Measurements from ENCODE around the gene SLC30A2. TPM values are rescaled to one million over a fixed set of nuclear protein-coding genes. Genes with fewer than 3 reads are reported as not detected.
A peak's percentile ranks its signal among the peaks of the same experiment; 100 is the strongest.

Gene SLC30A2
- total and polyA plus RNA-seq, 9 of the 15 experiments (the other 6 are each of a cell fraction or from before 2014, with no cell fraction given): 0.01 to 0.18 (median 0.06) TPM; not detected in 3

GRCh38 chr1:26070296-26070962, 24.5 kb upstream of the SLC30A2 start (continued):
- no peak for TF ChIP-seq THAP12 (CRISPR knock-in tag; IDR thresholded peaks at IDR 0.05)
- TF ChIP-seq RBM34 (IDR thresholded peaks at IDR 0.05; ENCODE audit: borderline replicate concordance, insufficient read depth, low read length): no peak
- TF ChIP-seq WHSC1 (IDR thresholded peaks at IDR 0.05; ENCODE audit: low read length): no peak
- TF ChIP-seq TSC22D4 (tag; IDR thresholded peaks at IDR 0.05): no peak
- TF ChIP-seq TAF9B (IDR thresholded peaks at IDR 0.05; ENCODE audit: partially characterized antibody): no peak
- TF ChIP-seq SOX6 (IDR thresholded peaks at IDR 0.05): peak; percentile 99
- no peak; the same call in 1 of the 2 replicates for TF ChIP-seq HLTF (IDR thresholded peaks at IDR 0.05)
- TF ChIP-seq ZSCAN29 (IDR thresholded peaks at IDR 0.05): no peak
- TF ChIP-seq ZC3H11A (IDR thresholded peaks at IDR 0.05; ENCODE audit: low read depth, low read length): 0 out of 2 replicates have a peak, but pooled peaks have one; percentile 50
- no peak for TF ChIP-seq ZBTB5 (IDR thresholded peaks at IDR 0.05)
- TF ChIP-seq MLX (CRISPR knock-in tag; conservative IDR thresholded peaks at IDR 0.05): no peak
- no peak for TF ChIP-seq CHD1 (IDR thresholded peaks at IDR 0.05; ENCODE audit: low read length)
- TF ChIP-seq FIP1L1 (IDR thresholded peaks at IDR 0.05; ENCODE audit: low read depth, low read length, poor library complexity, severe bottlenecking): no peak
- TF ChIP-seq ZNF512 (tag; IDR thresholded peaks at IDR 0.05): no peak
- 0 out of 2 replicates have a peak, but pooled peaks have one; percentile 3 for TF ChIP-seq IFI16 (CRISPR knock-in tag; IDR thresholded peaks at IDR 0.05)
- TF ChIP-seq GABPB1 (CRISPR knock-in tag; IDR thresholded peaks at IDR 0.05): 0 out of 2 replicates have a peak, but pooled peaks have one; percentile 51
- TF ChIP-seq BRD4 (IDR thresholded peaks at IDR 0.05): no peak; the same call in 1 of the 2 replicates
- TF ChIP-seq ZNF592 (IDR thresholded peaks at IDR 0.05): peak; percentile 97
